ENCODE results near the gene C10orf143.

C10orf143 gene

DNA sequence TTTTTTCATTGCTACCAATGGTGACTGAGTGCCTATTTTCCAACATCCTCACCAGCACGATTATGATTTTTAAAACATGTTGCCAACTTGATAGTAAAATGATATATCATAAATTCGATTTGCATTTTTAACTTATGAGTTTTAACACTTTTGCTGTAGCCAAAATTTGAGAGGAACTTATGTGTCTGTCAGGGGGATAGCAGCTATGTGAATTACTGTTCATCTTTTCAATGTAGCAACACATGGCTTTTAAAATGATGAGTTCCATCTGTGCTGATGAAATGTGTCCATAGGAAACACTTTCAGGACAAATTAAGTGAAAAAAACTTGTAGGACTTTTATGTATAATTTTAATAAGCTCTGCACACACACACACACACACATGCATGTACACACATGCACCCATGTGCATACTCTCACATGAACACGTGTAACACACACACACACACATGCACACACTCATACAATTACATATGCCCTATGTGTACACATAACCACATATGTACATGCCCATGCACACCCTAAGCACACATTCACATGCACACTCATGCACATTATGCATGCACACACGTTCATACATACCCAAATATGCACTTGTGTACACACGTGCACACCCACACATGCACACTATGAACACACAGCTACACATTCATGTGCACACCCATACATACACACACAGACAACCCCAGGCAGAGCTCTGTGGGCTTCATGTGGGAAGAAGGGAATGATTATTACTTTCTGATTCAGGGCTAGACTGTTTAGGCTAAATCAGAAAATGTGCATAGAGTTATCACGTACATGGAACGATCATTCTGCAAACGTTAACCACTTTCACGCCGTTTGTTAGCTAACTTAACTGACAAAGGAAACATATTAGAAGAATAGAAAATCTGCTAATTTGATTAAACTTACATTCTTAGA lies 68.9 kb downstream of the C10orf143 start:
- Histone ChIP-seq H4K91ac (ENCODE audit: low read depth, low read length, poor library complexity) (no peak overlapping the region), H3K9ac (ENCODE audit: low read depth, low read length, poor library complexity) (no peak overlapping the region), H3K14ac (ENCODE audit: low read length) (no peak overlapping the region), H3K23ac (ENCODE audit: low read depth, low read length, poor library complexity) (no peak overlapping the region), H3K27ac (replicated peaks; ENCODE audit: low read length) (no peak overlapping the region), H2AFZ (ENCODE audit: low read length) (no peak overlapping the region), H2BK5ac (ENCODE audit: low read length) (no peak overlapping the region), H3K36me3 (replicated peaks in 1 of 2; ENCODE audit: control insufficient read depth in 2 of 2, insufficient read depth in 2 of 2, low read length in 2 of 2) (no peaks in the 10 kb centered on the region), H2BK15ac (ENCODE audit: low read length) (no peak overlapping the region), H4K8ac (ENCODE audit: low read depth, low read length) (no peak overlapping the region), H2BK120ac (ENCODE audit: low read depth, low read length) (no peak overlapping the region), H3K9me3 (replicated peaks in 1 of 2; ENCODE audit: control insufficient read depth in 2 of 2, insufficient read depth in 1 of 2, low read depth in 1 of 2, low read length in 2 of 2) (peaks cover 0 to 3% of the 10 kb centered on the region in 2 donors), H2BK12ac (ENCODE audit: low read length) (no peak overlapping the region), H3K27me3 (ENCODE audit: control insufficient read depth in 3 of 3, insufficient read depth in 3 of 3, low read depth in 1 of 3, low read length in 3 of 3) (peaks cover 0 to 5% (median 2%) of the 10 kb centered on the region in 3 experiments), H3K4me3 (ENCODE audit: low read length in 2 of 2) (peak overlapping the region in 1 of 2 donors; percentile 65), H3K4ac (ENCODE audit: low read length) (no peak overlapping the region), H3K4me2 (ENCODE audit: insufficient read depth, low read length, poor library complexity, severe bottlenecking) (no peak overlapping the region), H3K79me1 (ENCODE audit: low read depth, low read length) (peaks cover 2% of the 10 kb centered on the region), H3K18ac (ENCODE audit: low read length) (no peak overlapping the region), H3K4me1 (ENCODE audit: control insufficient read depth in 2 of 2, insufficient read depth in 1 of 2, low read depth in 1 of 2, low read length in 2 of 2) (peaks cover 0 to 1% of the 10 kb centered on the region in 2 donors), H2AK5ac (ENCODE audit: low read depth, low read length) (no peak overlapping the region)
- WGBS, 2 donors (ENCODE audit: extremely low coverage in 2 of 2, insufficient read length in 2 of 2, insufficient replicate concordance in 1 of 2): no CpG with 5 or more reads among the region's 10 CpGs
- no peak for DNase-seq (ENCODE audit: low spot score)

DNA sequence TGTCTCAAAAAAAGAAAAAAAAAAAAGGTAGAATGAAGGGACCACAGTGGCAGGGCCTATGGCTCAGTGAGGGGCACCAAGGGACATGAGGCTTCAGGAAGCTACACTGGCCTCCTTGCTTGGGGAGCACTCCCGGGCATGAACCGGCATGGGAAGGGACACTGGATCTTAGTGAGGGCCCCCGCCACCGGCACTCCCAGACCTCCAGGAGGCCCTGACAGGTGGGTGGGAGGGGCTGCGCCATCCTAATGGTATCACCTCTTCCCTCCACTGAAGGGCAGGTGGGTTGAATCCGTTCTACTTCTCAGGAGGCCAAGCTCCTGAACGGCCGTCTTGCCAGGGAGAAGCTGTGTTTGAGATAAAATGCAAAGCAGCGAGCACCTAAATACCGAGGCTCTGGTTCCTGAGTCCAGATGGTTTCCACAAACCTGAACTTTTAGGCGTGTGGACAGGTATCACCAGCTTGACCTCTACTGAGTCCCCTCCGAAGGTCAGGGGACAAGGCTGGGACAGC lies 69.8 kb downstream of the C10orf143 start:
- Histone ChIP-seq H2BK15ac (ENCODE audit: low read length) (no peak overlapping the region), H3K4me2 (ENCODE audit: insufficient read depth, low read length, poor library complexity, severe bottlenecking) (no peak overlapping the region), H3K18ac (ENCODE audit: low read length) (no peak overlapping the region), H2AFZ (ENCODE audit: low read length) (no peak overlapping the region), H2BK120ac (ENCODE audit: low read depth, low read length) (no peak overlapping the region), H2BK5ac (ENCODE audit: low read length) (no peak overlapping the region), H3K79me1 (ENCODE audit: low read depth, low read length) (peaks cover 2% of the 10 kb centered on the region), H3K36me3 (replicated peaks in 1 of 2; ENCODE audit: control insufficient read depth in 2 of 2, insufficient read depth in 2 of 2, low read length in 2 of 2) (no peaks in the 10 kb centered on the region), H3K9ac (ENCODE audit: low read depth, low read length, poor library complexity) (no peak overlapping the region), H3K23ac (ENCODE audit: low read depth, low read length, poor library complexity) (no peak overlapping the region), H3K27me3 (ENCODE audit: control insufficient read depth in 3 of 3, insufficient read depth in 3 of 3, low read depth in 1 of 3, low read length in 3 of 3) (peaks cover 0 to 5% (median 2%) of the 10 kb centered on the region in 3 experiments), H4K8ac (ENCODE audit: low read depth, low read length) (no peak overlapping the region), H2AK5ac (ENCODE audit: low read depth, low read length) (no peak overlapping the region), H3K27ac (replicated peaks; ENCODE audit: low read length) (no peak overlapping the region), H4K91ac (ENCODE audit: low read depth, low read length, poor library complexity) (no peak overlapping the region), H3K14ac (ENCODE audit: low read length) (no peak overlapping the region), H3K4me3 (ENCODE audit: low read length in 2 of 2) (no peak overlapping the region), H2BK12ac (ENCODE audit: low read length) (no peak overlapping the region), H3K9me3 (replicated peaks in 1 of 2; ENCODE audit: control insufficient read depth in 2 of 2, insufficient read depth in 1 of 2, low read depth in 1 of 2, low read length in 2 of 2) (peaks cover 0 to 3% of the 10 kb centered on the region in 2 donors), H3K4ac (ENCODE audit: low read length) (no peak overlapping the region), H3K4me1 (ENCODE audit: control insufficient read depth in 2 of 2, insufficient read depth in 1 of 2, low read depth in 1 of 2, low read length in 2 of 2) (peaks cover 0 to 1% of the 10 kb centered on the region in 2 donors)
- WGBS, 2 donors (ENCODE audit: extremely low coverage in 2 of 2, insufficient read length in 2 of 2, insufficient replicate concordance in 1 of 2): no CpG with 5 or more reads among the region's 12 CpGs
- DNase-seq (ENCODE audit: low spot score): no peak

DNA sequence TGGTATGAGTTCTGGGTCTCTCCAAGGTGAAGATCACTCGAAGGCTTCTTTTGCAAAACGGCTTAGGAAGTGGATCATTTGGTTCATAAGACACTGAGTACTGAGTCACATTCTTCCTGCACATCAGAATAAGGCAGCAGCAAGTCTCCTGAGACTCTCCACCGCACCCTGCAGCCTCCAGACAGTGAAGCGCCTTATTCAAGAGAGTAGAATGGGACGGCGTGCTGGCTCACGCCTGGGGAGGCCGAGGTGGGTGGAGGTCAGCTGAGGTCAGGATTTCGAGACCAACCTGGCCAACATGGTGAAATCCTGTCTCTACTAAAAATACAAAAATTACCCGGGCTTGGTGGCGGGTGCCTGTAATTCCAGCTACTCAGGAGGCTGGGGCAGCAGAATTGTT lies 70.3 kb downstream of the C10orf143 start:
- Histone ChIP-seq H3K14ac (ENCODE audit: low read length) (no peak overlapping the region), H2AK5ac (ENCODE audit: low read depth, low read length) (no peak overlapping the region), H3K4ac (ENCODE audit: low read length) (no peak overlapping the region), H2BK5ac (ENCODE audit: low read length) (no peak overlapping the region), H4K91ac (ENCODE audit: low read depth, low read length, poor library complexity) (no peak overlapping the region), H3K23ac (ENCODE audit: low read depth, low read length, poor library complexity) (no peak overlapping the region), H2BK120ac (ENCODE audit: low read depth, low read length) (no peak overlapping the region), H2BK15ac (ENCODE audit: low read length) (no peak overlapping the region), H3K79me1 (ENCODE audit: low read depth, low read length) (peaks cover 2% of the 10 kb centered on the region), H4K8ac (ENCODE audit: low read depth, low read length) (no peak overlapping the region), H3K27me3 (ENCODE audit: control insufficient read depth in 3 of 3, insufficient read depth in 3 of 3, low read depth in 1 of 3, low read length in 3 of 3) (peaks cover 0 to 5% (median 2%) of the 10 kb centered on the region in 3 experiments), H2BK12ac (ENCODE audit: low read length) (no peak overlapping the region), H3K36me3 (replicated peaks in 1 of 2; ENCODE audit: control insufficient read depth in 2 of 2, insufficient read depth in 2 of 2, low read length in 2 of 2) (no peaks in the 10 kb centered on the region), H2AFZ (ENCODE audit: low read length) (no peak overlapping the region), H3K4me2 (ENCODE audit: insufficient read depth, low read length, poor library complexity, severe bottlenecking) (no peak overlapping the region), H3K27ac (replicated peaks; ENCODE audit: low read length) (no peak overlapping the region), H3K18ac (ENCODE audit: low read length) (no peak overlapping the region), H3K9me3 (replicated peaks in 1 of 2; ENCODE audit: control insufficient read depth in 2 of 2, insufficient read depth in 1 of 2, low read depth in 1 of 2, low read length in 2 of 2) (peaks cover 0 to 3% of the 10 kb centered on the region in 2 donors), H3K4me1 (ENCODE audit: control insufficient read depth in 2 of 2, insufficient read depth in 1 of 2, low read depth in 1 of 2, low read length in 2 of 2) (peaks cover 0 to 1% of the 10 kb centered on the region in 2 donors), H3K4me3 (ENCODE audit: low read length in 2 of 2) (no peak overlapping the region), H3K9ac (ENCODE audit: low read depth, low read length, poor library complexity) (no peak overlapping the region)
- WGBS, 2 donors (ENCODE audit: extremely low coverage in 2 of 2, insufficient read length in 2 of 2, insufficient replicate concordance in 1 of 2): no CpG with 5 or more reads among the region's 11 CpGs
- no peak for DNase-seq (ENCODE audit: low spot score)

DNA sequence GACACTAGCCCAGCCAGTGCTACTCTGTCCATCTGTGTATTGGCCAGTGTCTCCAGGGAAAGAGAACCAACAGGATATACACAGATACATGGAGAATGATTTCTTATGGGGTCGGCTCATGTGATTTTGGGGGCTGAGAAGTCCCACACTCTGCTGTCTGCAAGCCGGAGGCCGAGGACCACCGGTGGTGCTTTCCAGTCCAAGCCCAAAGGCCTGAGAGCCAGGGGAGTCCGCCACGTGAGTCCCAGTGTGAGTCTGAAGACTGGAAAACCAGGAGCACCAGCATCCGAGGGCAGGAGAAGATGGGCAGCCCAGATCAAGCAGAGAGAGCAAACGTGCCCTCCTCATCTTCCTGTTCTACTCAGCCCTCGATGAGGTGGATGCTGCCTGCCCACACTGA lies 71.5 kb downstream of the C10orf143 start:
- DNase-seq (ENCODE audit: low spot score): no peak
- no peak overlapping the region for H3K23ac ChIP-seq (ENCODE audit: low read depth, low read length, poor library complexity)
- H2BK12ac ChIP-seq (ENCODE audit: low read length): no peak overlapping the region
- H2BK120ac ChIP-seq (ENCODE audit: low read depth, low read length): no peak overlapping the region
- H3K4me3 ChIP-seq (ENCODE audit: low read length in 2 of 2): no peak overlapping the region
- H3K4me1 ChIP-seq (ENCODE audit: control insufficient read depth in 2 of 2, insufficient read depth in 1 of 2, low read depth in 1 of 2, low read length in 2 of 2): peaks cover 0 to 1% of the 10 kb centered on the region in 2 donors
- no peak overlapping the region for H2BK5ac ChIP-seq (ENCODE audit: low read length)
- H3K18ac ChIP-seq (ENCODE audit: low read length): no peak overlapping the region
- peaks cover 2% of the 10 kb centered on the region for H3K79me1 ChIP-seq (ENCODE audit: low read depth, low read length)
- no peak overlapping the region for H3K9ac ChIP-seq (ENCODE audit: low read depth, low read length, poor library complexity)
- H2BK15ac ChIP-seq (ENCODE audit: low read length): no peak overlapping the region
- whole genome bisulfite sequencing, 2 donors (ENCODE audit: extremely low coverage in 2 of 2, insufficient read length in 2 of 2, insufficient replicate concordance in 1 of 2): no CpG with 5 or more reads among the region's 9 CpGs
- no peak overlapping the region for H2AK5ac ChIP-seq (ENCODE audit: low read depth, low read length)
- H2AFZ ChIP-seq (ENCODE audit: low read length): no peak overlapping the region
- H3K4ac ChIP-seq (ENCODE audit: low read length): no peak overlapping the region
- no peak overlapping the region for H4K91ac ChIP-seq (ENCODE audit: low read depth, low read length, poor library complexity)
- H3K27ac ChIP-seq (replicated peaks; ENCODE audit: low read length): no peak overlapping the region
- H3K9me3 ChIP-seq (replicated peaks in 1 of 2; ENCODE audit: control insufficient read depth in 2 of 2, insufficient read depth in 1 of 2, low read depth in 1 of 2, low read length in 2 of 2): peaks cover 0 to 3% of the 10 kb centered on the region in 2 donors
- H3K27me3 ChIP-seq (ENCODE audit: control insufficient read depth in 3 of 3, insufficient read depth in 3 of 3, low read depth in 1 of 3, low read length in 3 of 3): peaks cover 0 to 5% (median 2%) of the 10 kb centered on the region in 3 experiments
- H3K14ac ChIP-seq (ENCODE audit: low read length): no peak overlapping the region
- no peak overlapping the region for H3K4me2 ChIP-seq (ENCODE audit: insufficient read depth, low read length, poor library complexity, severe bottlenecking)
- no peak overlapping the region for H4K8ac ChIP-seq (ENCODE audit: low read depth, low read length)
- H3K36me3 ChIP-seq (replicated peaks in 1 of 2; ENCODE audit: control insufficient read depth in 2 of 2, insufficient read depth in 2 of 2, low read length in 2 of 2): no peaks in the 10 kb centered on the region
